Erythroblast (primary cell): ENCODE results near the gene PTK7.

ENCODE experiments used
- DNase-seq, 2 experiments: peaks; one replicate each; lab custom pipeline; 2025; lab: John Stamatoyannopoulos, UW
- GATA1 ChIP-seq: IDR thresholded peaks from 2 replicates; pipeline ENCODE4 v1.6.1; 2011; ENCODE audit warnings: low read depth, mild to moderate bottlenecking, control low read depth, low read length, moderate library complexity
- POLR2A ChIP-seq: IDR thresholded peaks from 2 replicates; pipeline ENCODE4 v1.6.1; 2011; ENCODE audit warnings: mild to moderate bottlenecking, low read length

The PTK7 gene

DNA sequence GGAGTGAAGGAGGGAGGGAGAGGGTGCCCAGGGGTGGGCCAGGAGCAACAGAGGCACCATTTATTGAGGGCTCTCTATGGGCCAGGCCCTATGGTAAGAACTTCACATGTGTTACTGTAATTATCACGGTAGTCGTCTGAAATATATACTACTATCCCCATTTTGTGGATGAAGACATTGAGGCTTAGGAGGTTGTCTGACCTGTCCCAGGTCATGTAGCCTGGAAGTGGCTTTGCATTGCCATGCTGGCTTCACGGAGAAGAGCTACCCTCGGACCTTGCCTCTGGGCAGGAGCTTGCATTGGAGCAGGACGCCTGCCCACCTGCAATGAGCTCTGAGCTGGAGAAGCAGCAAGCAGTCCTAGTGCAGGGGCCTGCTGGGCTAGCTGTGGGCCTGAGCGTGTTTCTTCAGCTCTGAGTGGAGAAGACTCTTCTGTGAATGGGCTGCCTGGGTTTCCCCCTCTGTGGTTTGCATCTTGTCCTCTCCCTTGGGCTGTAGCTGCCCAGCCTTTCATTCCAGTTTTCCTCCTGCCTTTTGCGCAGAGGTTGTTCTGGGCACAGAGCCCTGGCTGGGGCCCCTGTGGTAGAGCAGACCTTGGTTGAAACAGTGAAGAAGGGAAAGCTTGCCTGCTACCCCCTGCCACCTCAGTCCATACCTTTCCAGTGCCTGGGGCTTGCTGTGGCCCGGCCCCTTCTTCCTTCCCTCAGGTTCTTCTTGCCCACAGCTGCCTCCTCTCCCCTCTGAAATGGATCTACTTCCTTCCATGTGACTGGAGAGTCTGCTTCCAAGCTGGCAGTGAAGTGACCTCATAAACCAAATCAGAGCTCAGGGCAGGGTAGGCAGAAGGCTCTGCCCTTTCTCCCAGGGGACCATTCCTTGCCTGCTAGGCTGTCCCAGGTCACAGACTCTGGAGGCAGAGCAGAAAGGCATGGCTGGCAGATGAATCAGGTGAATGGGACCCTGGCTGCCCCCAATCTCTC lies 70.9 kb downstream of the PTK7 start:
- TF ChIP-seq POLR2A (no peak), GATA1 (no peak)
- no peak for DNase-seq

DNA sequence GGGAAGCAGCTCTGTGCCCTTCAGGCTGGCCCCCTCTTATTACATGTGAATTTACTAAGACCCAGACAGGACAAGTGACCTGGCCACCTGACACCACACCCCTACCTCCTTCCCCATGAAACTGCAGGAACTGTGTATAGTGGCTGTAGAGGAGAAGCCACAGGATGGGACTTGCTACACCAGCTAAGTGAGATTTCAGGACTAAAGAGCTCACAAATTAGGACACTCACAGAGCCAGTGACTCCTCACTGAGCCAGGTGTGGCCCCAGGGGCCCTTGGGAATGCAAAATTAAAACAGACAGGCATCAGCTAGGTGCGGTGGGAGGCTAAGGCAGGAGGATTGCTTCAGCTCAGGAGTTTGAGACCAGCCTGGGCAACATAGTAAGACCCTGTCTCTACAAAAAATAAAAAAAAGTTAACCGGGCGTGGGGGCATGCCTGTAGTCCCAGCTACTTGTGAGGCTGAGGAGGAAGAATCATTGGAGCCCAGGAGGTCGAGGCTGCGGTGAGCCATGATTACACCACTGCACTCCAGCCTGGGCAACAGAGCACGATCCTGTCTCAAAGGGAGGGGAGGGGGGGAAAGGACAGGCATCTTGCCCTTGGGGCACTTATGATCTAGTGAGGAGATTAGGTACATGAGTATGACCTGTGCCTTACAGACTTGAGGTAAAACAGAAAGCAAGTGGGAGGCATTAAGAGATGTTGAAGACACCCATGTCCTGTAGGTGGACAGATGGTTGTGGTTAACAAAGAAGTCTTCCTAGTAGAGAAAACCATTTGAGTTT lies 71.8 kb downstream of the PTK7 start:
- TF ChIP-seq POLR2A (no peak), GATA1 (no peak)
- no peak for DNase-seq

DNA sequence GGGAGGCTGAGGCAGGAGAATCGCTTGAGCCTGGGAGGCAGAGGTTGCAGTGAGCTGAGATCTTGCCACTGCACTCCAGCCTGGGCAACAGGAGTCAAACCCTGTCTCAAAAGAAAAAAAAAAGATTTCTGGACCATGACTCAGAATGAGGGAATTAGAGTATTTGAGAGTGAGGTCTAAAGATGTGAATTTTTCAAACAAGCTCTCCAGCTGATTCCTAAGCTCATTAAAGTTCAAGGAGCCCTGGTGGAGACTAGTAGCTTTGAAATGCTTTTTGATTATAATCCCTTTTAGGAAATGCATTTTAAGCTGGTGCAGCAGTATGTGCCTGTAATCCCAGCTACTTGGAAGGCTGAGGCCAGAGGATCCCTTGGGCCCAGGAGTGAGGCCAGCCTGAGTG lies 73.2 kb downstream of the PTK7 start:
- no peak for DNase-seq
- TF ChIP-seq POLR2A: no peak
- no peak for TF ChIP-seq GATA1

DNA sequence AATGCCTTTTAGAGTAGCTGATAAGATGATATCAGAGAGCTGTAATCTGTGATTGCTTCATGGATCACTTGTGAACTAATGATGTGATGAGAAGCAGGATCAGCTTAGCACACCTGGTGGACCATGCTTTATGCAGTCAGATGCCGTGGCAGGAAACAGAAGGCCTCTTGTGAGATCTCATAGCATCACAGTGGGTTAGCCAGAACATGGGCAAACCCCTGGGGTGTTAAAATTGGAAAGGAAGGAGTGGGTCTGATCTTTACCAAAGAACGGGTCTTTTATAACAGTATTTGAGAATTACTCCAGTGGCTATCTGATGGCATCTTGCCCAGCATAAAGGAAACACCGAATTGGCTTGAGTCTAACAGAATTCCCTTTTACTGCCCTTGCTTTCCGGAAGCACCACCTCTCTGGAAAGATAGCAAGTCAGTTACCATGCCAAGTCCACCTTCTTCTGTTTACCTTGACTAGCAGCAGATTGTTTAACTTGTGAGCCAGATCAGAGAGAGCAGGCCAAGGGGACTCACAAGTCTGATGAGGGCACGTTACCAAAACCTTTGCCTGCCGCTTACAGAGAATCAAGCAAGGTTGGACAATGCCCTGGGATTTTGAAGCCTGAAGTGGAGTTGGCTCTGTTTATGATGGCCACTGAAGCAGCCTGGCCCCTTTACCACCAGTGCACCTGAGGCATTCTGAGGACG lies 74.1 kb downstream of the PTK7 start:
- DNase-seq: no peak
- TF ChIP-seq GATA1: no peak

- TF ChIP-seq POLR2A: no peak
- TF ChIP-seq GATA1: no peak
Observed at GRCh38 chr6:43159599-43159998, 83.5 kb downstream of the PTK7 start.

GRCh38 chr6:43163899-43164298 lies 87.8 kb downstream of the PTK7 start:
- DNase-seq: no peak
- no peak for TF ChIP-seq POLR2A
- TF ChIP-seq GATA1: no peak

More at GRCh38 chr6:43159599-43159998, 83.5 kb downstream of the PTK7 start:
- no peak for DNase-seq

GRCh38 chr6:43170417-43170930 lies 94.4 kb downstream of the PTK7 start:
- DNase-seq: no peak
- TF ChIP-seq POLR2A (no peak), GATA1 (no peak)

DNA sequence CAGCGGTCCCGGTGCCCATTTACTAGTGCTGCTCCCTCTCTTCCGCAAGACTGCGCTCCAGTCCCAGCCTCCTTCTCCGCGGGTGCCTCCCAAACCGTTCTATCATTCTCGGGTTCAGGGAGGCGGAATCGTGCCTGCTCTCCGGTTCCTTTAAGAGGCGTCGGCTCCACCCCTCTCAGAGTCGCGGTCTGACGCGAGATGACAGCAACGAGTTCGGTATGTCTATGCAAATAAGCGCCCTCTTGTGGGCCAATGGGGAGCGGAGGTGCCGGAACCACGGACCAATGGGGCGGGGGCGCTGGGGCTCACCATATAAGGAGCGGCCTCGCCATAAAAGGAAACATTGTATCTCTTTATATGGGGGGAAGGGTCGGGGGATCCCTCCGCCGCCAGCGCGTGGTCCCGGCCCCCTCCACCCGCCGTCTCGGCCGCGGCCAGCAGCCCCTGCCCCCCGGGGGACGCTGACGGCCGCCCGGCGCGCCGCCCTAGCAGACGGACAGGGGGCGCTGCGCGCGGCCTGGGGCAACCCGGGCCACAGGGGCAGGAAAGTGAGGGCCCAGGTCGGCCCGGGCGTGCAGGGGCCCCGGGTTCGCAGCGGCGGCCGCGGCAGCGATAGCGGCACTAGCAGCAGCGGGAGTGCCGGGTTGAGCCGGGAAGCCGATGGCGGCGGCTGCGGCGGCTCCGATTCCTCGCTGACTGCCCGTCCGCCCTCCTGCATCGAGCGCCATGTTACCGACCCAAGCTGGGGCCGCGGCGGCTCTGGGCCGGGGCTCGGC lies 95.0 kb downstream of the PTK7 start, which contains the start of gene SRF:
Gene SRF, plus strand, starts transcription at position 339 of the 776 bp plus-strand sequence. Its CDS starts 388 bp downstream, at position 727.
- TF ChIP-seq GATA1: no peak
- peak; percentile 89 for TF ChIP-seq POLR2A
- peak; percentile 99 for DNase-seq

DNA sequence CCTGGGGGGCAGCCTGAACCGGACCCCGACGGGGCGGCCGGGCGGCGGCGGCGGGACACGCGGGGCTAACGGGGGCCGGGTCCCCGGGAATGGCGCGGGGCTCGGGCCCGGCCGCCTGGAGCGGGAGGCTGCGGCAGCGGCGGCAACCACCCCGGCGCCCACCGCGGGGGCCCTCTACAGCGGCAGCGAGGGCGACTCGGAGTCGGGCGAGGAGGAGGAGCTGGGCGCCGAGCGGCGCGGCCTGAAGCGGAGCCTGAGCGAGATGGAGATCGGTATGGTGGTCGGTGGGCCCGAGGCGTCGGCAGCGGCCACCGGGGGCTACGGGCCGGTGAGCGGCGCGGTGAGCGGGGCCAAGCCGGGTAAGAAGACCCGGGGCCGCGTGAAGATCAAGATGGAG lies 95.6 kb downstream of the PTK7 start:
- TF ChIP-seq GATA1 (no peak), POLR2A (no peak)
- DNase-seq: peak; percentile 68 to 81

- peak; percentile 68 to 81 for DNase-seq
- TF ChIP-seq POLR2A (peak; percentile 30), GATA1 (no peak)
Observed at GRCh38 chr6:43172104-43173007, 96.2 kb downstream of the PTK7 start.

DNA sequence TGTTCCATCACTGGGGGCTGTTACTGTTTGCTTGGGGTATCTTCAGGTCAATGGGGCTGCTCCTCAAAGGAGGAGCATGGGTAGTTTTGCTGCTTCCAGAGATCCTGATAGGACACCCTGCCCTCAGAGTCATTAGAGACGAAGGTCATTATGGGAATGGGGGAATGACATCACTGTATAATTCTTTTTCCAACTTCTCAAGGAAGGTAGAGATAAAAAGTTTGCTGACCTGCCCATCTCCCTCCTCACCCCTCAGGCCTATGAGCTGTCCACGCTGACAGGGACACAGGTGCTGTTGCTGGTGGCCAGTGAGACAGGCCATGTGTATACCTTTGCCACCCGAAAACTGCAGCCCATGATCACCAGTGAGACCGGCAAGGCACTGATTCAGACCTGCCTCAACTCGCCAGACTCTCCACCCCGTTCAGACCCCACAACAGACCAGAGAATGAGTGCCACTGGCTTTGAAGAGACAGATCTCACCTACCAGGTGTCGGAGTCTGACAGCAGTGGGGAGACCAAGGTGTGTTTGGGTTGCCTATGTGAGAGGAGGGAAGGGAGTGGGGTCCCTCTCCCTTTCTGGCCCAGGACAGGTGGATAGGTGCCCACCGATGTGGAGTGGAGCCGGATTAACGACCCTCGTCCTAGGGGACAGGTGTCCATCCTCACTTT lies 97.6 kb downstream of the PTK7 start:
- TF ChIP-seq POLR2A: no peak
- no peak for TF ChIP-seq GATA1
- DNase-seq: peak; percentile 31 to 55
